ENCODE measurements around the gene ABCA1. TPM values are rescaled to one million over a fixed set of nuclear protein-coding genes. Genes with fewer than 3 reads are reported as not detected.
"Not testable (repeated sequence)": the region's sequence is repeated elsewhere in the genome, so short reads cannot be mapped to it uniquely, and the experiment has no call there.

ABCA1 gene
- total RNA-seq, 1 donor from 2014 or later, result 49.5 TPM

- Mint-ChIP-seq H3K27me3 (ENCODE audit: unreplicated experiment) (no peaks in the 10 kb centered on the region), H3K27ac (ENCODE audit: unreplicated experiment) (peak overlapping the region; percentile 34), H3K4me3 (ENCODE audit: unreplicated experiment) (no peak overlapping the region), H3K4me1 (ENCODE audit: unreplicated experiment) (peaks cover 24% of the 10 kb centered on the region), H3K36me3 (ENCODE audit: unreplicated experiment) (no peaks in the 10 kb centered on the region), H3K9me3 (ENCODE audit: unreplicated experiment) (no peaks in the 10 kb centered on the region)
- no peak for DNase-seq (ENCODE audit: extremely low spot score, unreplicated experiment)
- TF ChIP-seq CTCF (IDR thresholded peaks at IDR 0.05), result no peak
These were observed 16.4 kb upstream of the ABCA1 start for GRCh38 chr9:104944356-104944755.

- Mint-ChIP-seq H3K4me3 (ENCODE audit: unreplicated experiment) (no peak overlapping the region), H3K4me1 (ENCODE audit: unreplicated experiment) (peaks cover 24% of the 10 kb centered on the region), H3K36me3 (ENCODE audit: unreplicated experiment) (no peaks in the 10 kb centered on the region), H3K27ac (ENCODE audit: unreplicated experiment) (no peak overlapping the region), H3K27me3 (ENCODE audit: unreplicated experiment) (no peaks in the 10 kb centered on the region), H3K9me3 (ENCODE audit: unreplicated experiment) (no peaks in the 10 kb centered on the region)
- DNase-seq (ENCODE audit: extremely low spot score, unreplicated experiment), result no peak
- no peak for TF ChIP-seq CTCF (IDR thresholded peaks at IDR 0.05)
These were observed 13.6 kb upstream of the ABCA1 start for GRCh38 chr9:104941597-104941996.

GRCh38 chr9:104936291-104936690 is 8.3 kb upstream of the ABCA1 start:
- no peak for DNase-seq (ENCODE audit: extremely low spot score, unreplicated experiment)
- Mint-ChIP-seq H3K36me3 (ENCODE audit: unreplicated experiment) (no peaks in the 10 kb centered on the region), H3K27me3 (ENCODE audit: unreplicated experiment) (no peaks in the 10 kb centered on the region), H3K4me1 (ENCODE audit: unreplicated experiment) (peaks cover 26% of the 10 kb centered on the region), H3K4me3 (ENCODE audit: unreplicated experiment) (no peak overlapping the region), H3K27ac (ENCODE audit: unreplicated experiment) (no peak overlapping the region), H3K9me3 (ENCODE audit: unreplicated experiment) (no peaks in the 10 kb centered on the region)
- TF ChIP-seq CTCF (IDR thresholded peaks at IDR 0.05), result no peak

- H3K27me3 Mint-ChIP-seq (ENCODE audit: unreplicated experiment); DNase-seq (ENCODE audit: extremely low spot score, unreplicated experiment); H3K27ac Mint-ChIP-seq (ENCODE audit: unreplicated experiment); H3K36me3 Mint-ChIP-seq (ENCODE audit: unreplicated experiment); H3K4me3 Mint-ChIP-seq (ENCODE audit: unreplicated experiment); H3K9me3 Mint-ChIP-seq (ENCODE audit: unreplicated experiment): not testable (repeated sequence)
- H3K4me1 Mint-ChIP-seq (ENCODE audit: unreplicated experiment), result peaks cover 22% of the 10 kb centered on the region
These were observed 7.5 kb upstream of the ABCA1 start for GRCh38 chr9:104935501-104935810.

GRCh38 chr9:104934691-104935500 is 6.9 kb upstream of the ABCA1 start:
- no peak for TF ChIP-seq CTCF (IDR thresholded peaks at IDR 0.05)
- Mint-ChIP-seq H3K9me3 (ENCODE audit: unreplicated experiment) (no peaks in the 10 kb centered on the region), H3K4me3 (ENCODE audit: unreplicated experiment) (no peak overlapping the region), H3K36me3 (ENCODE audit: unreplicated experiment) (no peaks in the 10 kb centered on the region), H3K4me1 (ENCODE audit: unreplicated experiment) (peaks cover 22% of the 10 kb centered on the region), H3K27me3 (ENCODE audit: unreplicated experiment) (no peaks in the 10 kb centered on the region), H3K27ac (ENCODE audit: unreplicated experiment) (no peak overlapping the region)
- DNase-seq (ENCODE audit: extremely low spot score, unreplicated experiment), result no peak

GRCh38 chr9:104933091-104933490 is 5.1 kb upstream of the ABCA1 start:
- H3K27ac Mint-ChIP-seq (ENCODE audit: unreplicated experiment); DNase-seq (ENCODE audit: extremely low spot score, unreplicated experiment); H3K9me3 Mint-ChIP-seq (ENCODE audit: unreplicated experiment); H3K27me3 Mint-ChIP-seq (ENCODE audit: unreplicated experiment); H3K36me3 Mint-ChIP-seq (ENCODE audit: unreplicated experiment); H3K4me3 Mint-ChIP-seq (ENCODE audit: unreplicated experiment): not testable (repeated sequence)
- peaks cover 30% of the 10 kb centered on the region for H3K4me1 Mint-ChIP-seq (ENCODE audit: unreplicated experiment)

All from osteocyte (in vitro differentiated cells).